Immature natural killer cell (primary cell): ENCODE data around the gene ZNF865. TPM values are rescaled to one million over a fixed set of nuclear protein-coding genes. Genes with fewer than 3 reads are reported as not detected.
A peak's percentile ranks its signal among the peaks of the same experiment; 100 is the strongest.
"Not testable (repeated sequence)": the region's sequence is repeated elsewhere in the genome, so short reads cannot be mapped to it uniquely, and the experiment has no call there.

Experiments used
- DNase-seq, 3 donors: peaks; one replicate each; pipeline ENCODE4 v3.0.0; 2022; ENCODE audit warnings: mixed read lengths in 1 of 3
- H3K27ac Mint-ChIP-seq, 6 donors: one replicate each; pipeline ENCODE4 v1.8.0; 2020; ENCODE audit warnings: mixed read lengths in 6 of 6, mild to moderate bottlenecking in 5 of 6, inconsistent platforms in 4 of 6, moderate library complexity in 3 of 6
- H3K27me3 Mint-ChIP-seq, 3 donors: one replicate each; pipeline ENCODE4 v1.8.0; 2020 to 2021; ENCODE audit warnings: low read depth in 3 of 3, mild to moderate bottlenecking in 3 of 3, mixed read lengths in 3 of 3, moderate library complexity in 3 of 3, inconsistent platforms in 1 of 3
- H3K36me3 Mint-ChIP-seq, 3 donors: one replicate each; pipeline ENCODE4 v1.8.0; 2020; ENCODE audit warnings: mixed read lengths in 3 of 3, inconsistent platforms in 2 of 3, mild to moderate bottlenecking in 2 of 3
- H3K4me1 Mint-ChIP-seq, 2 donors: one replicate each; pipeline ENCODE4 v1.8.0; 2020; ENCODE audit warnings: inconsistent platforms in 2 of 2, mild to moderate bottlenecking in 2 of 2, mixed read lengths in 2 of 2, moderate library complexity in 1 of 2
- H3K4me3 Mint-ChIP-seq, 5 donors: one replicate each; pipeline ENCODE4 v1.8.0; 2020; ENCODE audit warnings: mild to moderate bottlenecking in 5 of 5, mixed read lengths in 5 of 5, inconsistent platforms in 3 of 5, moderate library complexity in 3 of 5
- H3K9me3 Mint-ChIP-seq, 6 donors: one replicate each; pipeline ENCODE4 v1.8.0; 2020; ENCODE audit warnings: mild to moderate bottlenecking in 6 of 6, mixed read lengths in 6 of 6, inconsistent platforms in 4 of 6, moderate library complexity in 3 of 6
- polyA plus RNA-seq, 3 donors: library from polyadenylated mRNA; unstranded; fragments of 300-500 nt; fragmentation: Illumina TruSeq; gene quantifications; one replicate each; pipeline ENCODE4 v1.2.3, GENCODE V29; 2021

ZNF865 gene
- polyA plus RNA-seq, 3 donors from 2014 or later: 0.08 to 0.18 TPM; not detected in 1

DNA sequence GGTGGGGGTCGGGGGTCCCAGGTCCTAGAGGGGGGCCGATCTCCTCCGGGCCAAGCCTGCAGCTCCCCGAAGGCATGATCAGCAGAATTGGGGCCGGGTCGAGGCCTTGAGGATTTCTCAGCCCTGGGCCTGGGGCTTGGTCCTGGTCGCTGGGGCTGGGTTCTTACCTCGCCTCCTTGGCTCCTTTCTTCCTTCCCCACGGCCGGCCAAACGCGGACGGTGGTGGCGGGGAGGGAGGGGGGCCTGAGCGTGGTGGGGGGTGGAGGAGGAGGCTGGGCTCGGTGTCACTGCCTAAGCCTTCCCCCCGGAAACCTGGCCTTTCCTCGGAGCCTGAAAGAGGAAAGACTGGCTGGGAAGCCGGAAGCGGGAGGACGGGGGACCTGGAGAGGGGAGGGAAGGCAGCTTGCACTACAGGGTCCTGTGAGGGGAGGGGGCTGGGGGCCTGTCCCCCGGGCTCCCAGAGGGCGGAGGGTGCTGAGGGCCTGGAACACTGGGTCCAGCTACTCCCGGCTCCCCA, 24.8 kb upstream of the ZNF865 start, which contains the start of gene ZNF579:
Gene ZNF579 (minus strand): TSS at position 221 of the 517 bp plus-strand sequence. CDS start 1,209 bp downstream, outside the sequence.
- peaks cover 8 to 9% (median 9%) of the 10 kb centered on the region in 3 donors for H3K27me3 Mint-ChIP-seq
- peaks cover 28% of the 10 kb centered on the region in 2 donors for H3K4me1 Mint-ChIP-seq
- H3K4me3 Mint-ChIP-seq: peak within 1 kb of the TSS; percentile 87 to 97 (median 93)
- H3K9me3 Mint-ChIP-seq: no peaks in the 10 kb centered on the region
- peak within 1 kb of the TSS; percentile 91 to 95 (median 94) for H3K27ac Mint-ChIP-seq
- peaks cover 4 to 14% (median 14%) of the 10 kb centered on the region in 3 donors for H3K36me3 Mint-ChIP-seq
- peak; percentile 69 to 74 (median 73) for DNase-seq

DNA sequence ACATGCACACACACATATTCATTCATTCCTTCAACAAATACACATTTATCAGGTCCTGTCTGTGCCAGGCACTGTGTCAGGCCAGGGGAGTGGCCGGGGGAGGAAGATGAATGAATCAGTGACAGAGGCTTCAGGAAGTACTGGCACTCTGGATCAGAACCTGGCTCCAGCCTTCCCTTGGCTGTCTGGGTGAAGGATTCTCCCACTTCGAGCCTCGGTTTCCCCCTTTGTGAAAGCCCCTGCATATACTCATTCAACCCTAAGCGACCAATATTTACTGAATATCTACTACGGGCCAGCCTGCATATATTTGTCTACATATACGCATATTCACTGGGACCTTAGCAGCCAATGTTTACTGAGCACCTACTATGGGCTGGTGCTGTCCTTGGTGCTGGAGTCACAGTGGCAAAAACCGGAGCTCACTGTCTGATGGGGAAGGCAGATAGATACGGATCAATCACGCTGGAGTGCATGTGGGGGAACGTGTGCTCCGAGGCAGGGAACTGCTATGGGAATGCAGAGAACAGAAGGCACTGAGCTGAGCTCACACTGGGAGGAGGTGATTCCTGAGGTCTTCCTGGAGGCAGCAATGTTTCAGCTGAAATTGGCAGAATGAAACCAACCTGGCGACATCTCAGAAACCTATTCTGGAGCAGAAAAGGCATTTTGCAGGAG, 24.2 kb upstream of the ZNF865 start:
- H3K36me3 Mint-ChIP-seq: peaks cover 4 to 14% (median 14%) of the 10 kb centered on the region in 3 donors
- H3K27ac Mint-ChIP-seq: peak overlapping the region; percentile 70 to 89 (median 78)
- no peak for DNase-seq
- peaks cover 9 to 10% (median 9%) of the 10 kb centered on the region in 3 donors for H3K27me3 Mint-ChIP-seq
- peaks cover 28 to 33% of the 10 kb centered on the region in 2 donors for H3K4me1 Mint-ChIP-seq
- H3K4me3 Mint-ChIP-seq: peak overlapping the region; percentile 79 to 93 (median 87)
- no peaks in the 10 kb centered on the region for H3K9me3 Mint-ChIP-seq

DNA sequence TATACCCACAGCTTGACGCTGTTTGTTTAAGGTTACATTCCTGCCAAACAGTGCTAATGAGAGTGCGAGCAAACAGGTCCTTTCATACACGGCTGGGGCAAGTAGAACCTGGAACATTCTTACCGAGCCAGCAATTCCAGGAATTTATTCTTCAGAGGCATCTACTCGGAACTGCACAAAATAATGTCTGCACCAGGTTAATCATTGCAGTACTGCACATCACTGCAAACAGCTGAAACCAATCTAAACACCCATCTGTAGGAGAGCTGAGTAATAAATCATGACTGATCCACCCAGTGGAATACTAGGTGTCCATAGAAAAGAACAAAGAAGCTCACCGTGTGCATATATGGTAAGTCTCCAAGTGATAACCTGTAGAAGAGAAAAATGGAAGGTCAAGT, 23.6 kb upstream of the ZNF865 start:
- Mint-ChIP-seq H3K36me3 (peaks cover 3 to 12% (median 11%) of the 10 kb centered on the region in 3 donors), H3K27ac (peak overlapping the region in 2 of 6 donors; percentile 70 to 77), H3K9me3 (no peaks in the 10 kb centered on the region), H3K27me3 (peaks cover 9 to 13% (median 9%) of the 10 kb centered on the region in 3 donors), H3K4me1 (peaks cover 31 to 34% of the 10 kb centered on the region in 2 donors), H3K4me3 (peak overlapping the region; percentile 52 to 93 (median 87))
- no peak for DNase-seq

DNA sequence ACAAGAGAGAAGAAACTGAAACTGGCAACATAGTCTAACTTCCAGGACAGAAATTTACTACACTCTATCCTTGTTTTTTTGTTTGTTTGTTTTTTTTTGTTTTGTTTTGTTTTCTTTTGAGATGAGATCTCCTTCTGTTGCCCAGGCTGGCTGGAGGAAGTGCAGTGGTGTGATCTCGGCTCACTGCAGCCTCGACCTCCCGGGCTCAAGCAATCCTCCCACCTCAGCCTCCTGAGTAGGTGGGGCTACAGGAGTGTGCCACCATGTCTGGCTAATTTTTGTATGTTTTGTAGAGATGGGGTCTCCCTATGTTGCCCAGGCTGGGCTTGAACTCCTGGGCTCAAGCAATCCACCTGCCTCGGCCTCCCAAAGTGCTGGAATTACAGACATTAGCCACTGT, 23.2 kb upstream of the ZNF865 start:
- H3K36me3 Mint-ChIP-seq, H3K9me3 Mint-ChIP-seq, H3K27ac Mint-ChIP-seq, DNase-seq: not testable (repeated sequence)
- peaks cover 35 to 37% of the 10 kb centered on the region in 2 donors for H3K4me1 Mint-ChIP-seq
- peak overlapping the region; percentile 1 to 93 (median 52) for H3K4me3 Mint-ChIP-seq
- H3K27me3 Mint-ChIP-seq: peaks cover 9 to 15% (median 9%) of the 10 kb centered on the region in 3 donors

DNA sequence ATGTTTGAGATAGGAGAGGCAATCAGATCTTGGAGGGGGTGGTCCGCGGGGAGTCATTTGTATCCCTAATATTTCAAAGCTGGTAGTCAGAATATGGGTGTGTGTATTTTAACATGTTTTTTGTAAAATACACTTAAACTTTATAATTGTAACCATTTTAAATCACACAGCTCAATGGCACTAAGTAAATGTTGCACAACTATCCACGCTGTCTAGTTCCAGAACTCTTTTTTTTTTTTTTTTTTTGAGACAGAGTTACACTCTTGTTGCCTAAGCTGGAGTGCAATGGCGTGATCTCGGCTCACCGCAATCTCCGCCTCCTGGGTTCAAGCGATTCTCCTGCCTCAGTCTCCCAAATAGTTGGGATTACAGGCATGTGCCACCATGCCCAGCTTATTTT, 21.6 kb upstream of the ZNF865 start:
- DNase-seq, H3K9me3 Mint-ChIP-seq, H3K27ac Mint-ChIP-seq, H3K4me3 Mint-ChIP-seq, H3K36me3 Mint-ChIP-seq: not testable (repeated sequence)
- Mint-ChIP-seq H3K4me1 (peaks cover 40 to 44% of the 10 kb centered on the region in 2 donors), H3K27me3 (peaks cover 11 to 15% (median 12%) of the 10 kb centered on the region in 3 donors)

DNA sequence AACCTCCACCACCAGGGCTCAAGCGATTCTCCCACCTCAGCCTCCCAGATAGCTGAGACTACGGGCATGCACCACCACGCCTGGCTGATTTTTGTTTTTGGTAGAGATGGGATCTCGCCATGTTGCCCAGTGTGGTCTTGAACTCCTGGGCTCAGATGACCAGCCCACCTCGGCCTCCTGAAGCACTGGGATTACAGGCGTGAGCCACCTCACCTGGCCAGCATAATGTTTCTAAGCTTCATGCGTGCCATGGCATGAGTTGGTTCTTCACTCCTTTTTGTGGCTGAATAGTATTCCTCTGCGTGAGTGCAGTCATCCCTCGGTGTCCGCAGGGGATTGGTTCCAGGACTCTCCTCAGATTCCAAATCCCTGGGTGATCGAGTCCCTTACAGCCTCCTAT, 20.6 kb upstream of the ZNF865 start:
- H3K4me1 Mint-ChIP-seq: peaks cover 34 to 40% of the 10 kb centered on the region in 2 donors
- no peak overlapping the region for H3K4me3 Mint-ChIP-seq
- H3K9me3 Mint-ChIP-seq: no peaks in the 10 kb centered on the region
- no peak overlapping the region for H3K27ac Mint-ChIP-seq
- peaks cover 11 to 12% (median 12%) of the 10 kb centered on the region in 3 donors for H3K27me3 Mint-ChIP-seq
- peaks cover 0 to under 1% (median under 1%) of the 10 kb centered on the region in 3 donors for H3K36me3 Mint-ChIP-seq
- DNase-seq: no peak

DNA sequence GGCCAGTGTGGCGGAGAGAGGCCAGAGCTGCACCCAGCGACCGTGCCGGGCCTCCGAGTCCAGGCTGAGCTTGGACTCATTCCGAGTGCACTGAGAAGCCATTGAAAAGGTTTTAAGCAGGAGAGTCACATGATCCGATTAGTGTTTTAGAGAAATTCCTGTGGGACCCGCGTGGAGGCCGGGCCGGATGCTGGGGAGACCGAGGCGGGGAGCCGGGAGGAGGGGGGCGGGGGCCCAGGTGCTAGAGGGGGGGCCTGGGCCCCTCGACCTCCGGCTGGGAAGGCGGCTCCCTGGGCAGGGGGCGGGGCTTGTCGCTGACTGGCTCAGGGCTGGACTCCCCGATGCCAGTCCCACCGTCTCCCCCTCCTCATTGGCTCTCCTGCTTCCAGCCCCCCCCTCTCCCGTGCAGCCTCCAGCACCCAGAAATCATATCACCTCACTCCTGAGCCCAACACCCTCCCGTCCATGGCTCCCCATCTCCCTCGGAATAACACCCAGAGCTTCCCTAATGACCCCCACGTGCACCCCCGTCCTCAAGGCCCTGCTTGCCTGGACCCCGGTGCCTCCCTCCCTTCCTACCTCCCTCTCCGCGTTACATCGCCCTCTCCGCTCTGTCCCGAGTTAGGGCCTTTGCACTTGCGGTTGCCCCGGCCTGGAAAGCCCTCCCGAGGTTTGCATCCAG, 19.6 kb upstream of the ZNF865 start:
- DNase-seq: no peak
- Mint-ChIP-seq H3K4me3 (peak overlapping the region in 3 of 5 donors; percentile 46 to 56 (median 54)), H3K4me1 (peaks cover 31 to 36% of the 10 kb centered on the region in 2 donors), H3K36me3 (no peaks in the 10 kb centered on the region), H3K27ac (peak overlapping the region in 1 of 6 donors; percentile 64), H3K9me3 (no peaks in the 10 kb centered on the region), H3K27me3 (peaks cover 9 to 12% (median 11%) of the 10 kb centered on the region in 3 donors)

DNA sequence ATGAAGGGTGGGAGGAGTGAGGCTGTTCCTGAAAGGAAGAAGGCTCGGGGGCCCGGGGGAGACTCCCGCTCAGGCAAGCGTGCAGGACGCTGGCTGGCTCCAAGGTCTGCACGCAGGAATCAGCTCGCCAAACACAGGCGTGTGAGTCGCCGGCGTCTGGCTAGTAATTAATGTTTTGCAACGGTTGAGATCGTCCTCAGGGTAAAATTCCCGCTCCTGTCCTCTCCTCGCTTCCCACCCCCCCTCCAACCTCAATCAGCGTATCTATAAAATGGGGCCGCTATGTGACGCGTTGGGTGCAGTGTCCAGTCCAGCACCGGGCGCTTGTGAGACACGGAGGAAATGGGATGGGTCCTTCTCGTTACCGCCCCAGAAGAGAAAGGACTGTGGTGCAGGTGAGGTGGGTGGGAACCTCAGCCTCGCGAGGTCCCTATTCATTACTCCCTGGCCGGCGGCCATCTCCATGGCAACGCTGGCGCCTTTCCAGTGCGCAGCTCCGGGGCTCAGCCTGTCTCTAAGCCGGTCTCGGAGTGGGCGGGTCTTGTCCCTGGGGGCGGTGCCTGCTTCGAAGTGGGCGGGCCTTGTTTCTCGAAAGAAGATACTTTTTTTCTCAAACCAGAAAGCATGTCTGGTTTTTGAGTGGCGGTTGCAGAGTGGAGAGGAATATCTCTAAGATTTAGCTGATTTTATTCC, 18.3 kb upstream of the ZNF865 start:
- peak overlapping the region in 4 of 6 donors; percentile 66 to 85 (median 80) for H3K27ac Mint-ChIP-seq
- H3K4me3 Mint-ChIP-seq: peak overlapping the region; percentile 82 to 87 (median 85)
- H3K4me1 Mint-ChIP-seq: peaks cover 19 to 25% of the 10 kb centered on the region in 2 donors
- peaks cover 7 to 10% (median 8%) of the 10 kb centered on the region in 3 donors for H3K27me3 Mint-ChIP-seq
- H3K9me3 Mint-ChIP-seq: no peaks in the 10 kb centered on the region
- no peaks in the 10 kb centered on the region for H3K36me3 Mint-ChIP-seq
- peak; percentile 86 to 89 (median 87) for DNase-seq

DNA sequence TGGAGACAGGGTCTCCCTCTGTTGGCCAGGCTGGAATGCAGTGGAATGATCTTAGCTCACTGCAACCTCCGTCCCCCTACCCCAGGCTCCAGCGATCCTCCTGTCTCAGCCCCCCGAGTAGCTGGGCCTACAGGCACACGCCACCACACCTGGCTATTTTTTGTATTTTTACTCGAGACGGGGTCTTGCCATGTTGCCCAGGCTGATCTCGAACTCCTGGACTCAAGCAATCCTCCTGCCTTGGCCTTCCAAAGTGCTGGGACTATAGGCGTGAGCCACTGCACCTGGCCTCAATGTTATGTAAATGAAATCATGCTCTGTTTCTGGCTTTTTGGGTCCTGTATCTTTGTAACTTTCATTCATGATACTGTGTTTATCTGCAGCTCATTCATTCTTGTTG, 16.7 kb upstream of the ZNF865 start:
- Mint-ChIP-seq H3K9me3 (no peaks in the 10 kb centered on the region), H3K36me3 (peaks cover 0 to 3% (median 3%) of the 10 kb centered on the region in 3 donors), H3K27me3 (peaks cover 7 to 9% (median 8%) of the 10 kb centered on the region in 3 donors), H3K4me3 (peak overlapping the region in 1 of 5 donors; percentile 60), H3K4me1 (peaks cover 18 to 25% of the 10 kb centered on the region in 2 donors), H3K27ac (no peak overlapping the region)
- no peak for DNase-seq

DNA sequence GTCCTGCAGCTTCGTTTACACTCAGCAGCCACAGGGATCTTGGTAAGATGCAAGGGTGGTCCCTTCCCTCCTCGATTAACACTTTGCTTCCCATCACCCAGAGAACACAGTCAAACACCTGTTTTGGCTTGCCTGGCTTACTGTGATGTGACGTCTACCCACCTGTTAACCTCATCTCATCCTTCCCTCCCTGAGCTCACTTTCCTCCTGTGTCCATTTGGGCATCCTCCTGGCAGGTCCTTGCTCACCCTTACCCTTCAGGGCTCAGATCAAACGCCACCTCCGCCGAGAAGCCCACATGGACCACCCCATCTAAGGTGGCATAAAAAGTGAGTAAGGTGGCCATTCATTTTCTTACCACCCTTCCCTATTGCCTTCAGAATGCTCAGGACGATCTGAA, 15.3 kb upstream of the ZNF865 start:
- peaks cover 7 to 8% (median 8%) of the 10 kb centered on the region in 3 donors for H3K27me3 Mint-ChIP-seq
- H3K36me3 Mint-ChIP-seq: peaks cover 4 to 7% (median 7%) of the 10 kb centered on the region in 3 donors
- no peaks in the 10 kb centered on the region for H3K9me3 Mint-ChIP-seq
- DNase-seq: no peak
- peaks cover 17 to 25% of the 10 kb centered on the region in 2 donors for H3K4me1 Mint-ChIP-seq
- H3K4me3 Mint-ChIP-seq: peak overlapping the region in 1 of 5 donors; percentile 13
- H3K27ac Mint-ChIP-seq: no peak overlapping the region

DNA sequence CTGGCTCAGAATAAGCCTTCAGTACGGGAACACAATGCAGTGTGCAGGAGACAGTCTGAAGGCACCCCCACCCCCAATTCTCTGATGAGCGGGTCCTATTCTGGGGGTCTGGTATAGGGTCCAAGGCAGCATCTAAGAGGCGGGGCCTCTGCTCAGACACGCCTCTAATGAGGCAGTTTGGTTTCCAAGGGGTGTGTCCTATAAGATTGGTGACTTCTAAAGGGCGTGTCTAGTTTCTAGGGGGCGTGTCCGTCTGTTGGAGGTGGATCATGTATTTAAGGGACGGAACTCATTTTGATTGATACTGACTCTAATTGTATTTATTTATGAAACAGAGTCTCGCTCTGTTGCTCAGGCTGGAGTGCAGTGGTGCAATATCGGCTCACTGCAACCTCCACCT, 14.8 kb upstream of the ZNF865 start:
- peaks cover 7 to 8% (median 8%) of the 10 kb centered on the region in 3 donors for H3K27me3 Mint-ChIP-seq
- no peak overlapping the region for H3K4me3 Mint-ChIP-seq
- H3K4me1 Mint-ChIP-seq: peaks cover 12 to 20% of the 10 kb centered on the region in 2 donors
- peaks cover 9 to 13% (median 11%) of the 10 kb centered on the region in 3 donors for H3K36me3 Mint-ChIP-seq
- no peak overlapping the region for H3K27ac Mint-ChIP-seq
- H3K9me3 Mint-ChIP-seq: no peaks in the 10 kb centered on the region
- DNase-seq: no peak

DNA sequence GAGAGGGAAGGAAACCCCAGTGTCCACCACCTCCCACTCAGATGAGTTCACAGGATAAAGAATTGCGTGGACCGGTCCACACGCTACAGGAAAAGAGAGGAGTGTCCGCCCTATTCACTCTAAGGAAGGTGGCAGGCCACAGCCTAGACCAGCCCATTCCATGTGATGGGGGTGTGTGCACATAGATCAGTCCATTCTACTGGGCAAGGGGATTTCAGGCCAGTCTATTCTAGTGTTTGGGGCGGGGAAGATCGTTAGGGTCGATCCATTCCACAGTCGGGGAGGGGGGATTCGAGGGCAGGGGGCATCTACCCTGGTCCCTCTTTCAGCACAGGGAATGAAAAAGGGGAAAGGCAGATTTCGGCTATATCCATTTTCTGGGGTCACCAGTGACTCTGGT, 13.9 kb upstream of the ZNF865 start:
- DNase-seq: no peak
- Mint-ChIP-seq H3K27ac (no peak overlapping the region), H3K27me3 (peaks cover 5 to 8% (median 7%) of the 10 kb centered on the region in 3 donors), H3K9me3 (no peaks in the 10 kb centered on the region), H3K36me3 (peaks cover 14 to 18% (median 16%) of the 10 kb centered on the region in 3 donors), H3K4me3 (no peak overlapping the region), H3K4me1 (peaks cover 11 to 16% of the 10 kb centered on the region in 2 donors)

DNA sequence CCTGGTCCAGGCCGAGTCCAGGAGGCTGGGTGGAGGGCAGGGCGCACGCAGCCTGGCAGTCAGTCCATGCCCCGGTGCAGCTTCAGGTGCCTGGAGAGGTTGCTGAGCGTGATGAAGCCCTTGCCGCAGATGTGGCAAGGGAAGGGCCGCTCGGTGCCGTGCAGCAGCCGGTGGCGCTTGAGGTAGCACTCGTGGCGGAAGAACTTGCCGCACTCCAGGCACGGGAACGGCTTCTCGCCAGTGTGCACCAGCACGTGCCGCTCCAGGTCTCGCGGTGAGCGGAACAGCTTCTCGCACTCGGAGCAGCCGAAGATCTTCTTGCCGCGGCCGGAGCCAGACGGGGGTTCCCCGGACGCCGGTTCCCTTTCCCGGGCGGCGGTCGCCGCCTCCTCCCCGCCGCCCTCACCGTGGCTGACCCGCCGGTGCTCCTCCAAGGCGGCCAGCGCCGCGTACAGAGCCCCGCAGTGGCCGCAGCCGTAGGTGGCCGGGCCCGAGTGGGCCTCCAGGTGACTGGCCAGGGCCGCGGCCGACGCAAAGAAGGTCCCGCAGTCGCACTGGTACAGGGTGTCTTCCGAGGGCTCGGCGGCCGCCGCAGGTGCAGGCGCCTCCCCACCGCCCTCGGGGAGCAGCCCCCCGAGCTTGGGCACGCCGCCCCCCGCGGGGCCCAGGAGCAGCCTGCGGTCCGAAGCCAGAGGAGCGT, 12.9 kb upstream of the ZNF865 start:
- no peak for DNase-seq
- Mint-ChIP-seq H3K36me3 (peaks cover 14 to 22% (median 16%) of the 10 kb centered on the region in 3 donors), H3K4me3 (no peak overlapping the region), H3K27me3 (peaks cover 0 to 4% (median 2%) of the 10 kb centered on the region in 3 donors), H3K4me1 (peaks cover 2 to 9% of the 10 kb centered on the region in 2 donors), H3K27ac (no peak overlapping the region), H3K9me3 (no peaks in the 10 kb centered on the region)
